GM12878 (cell line): ENCODE measurements around the gene KCNE4.

ENCODE experiments used
- BACH1 ChIP-seq: fragments of 450-650 bp; IDR thresholded peaks from 2 replicates; pipeline ENCODE4 v1.6.1; 2017; ENCODE audit warnings: mild to moderate bottlenecking, borderline replicate concordance
- BCL11A ChIP-seq: IDR thresholded peaks from 2 replicates; pipeline ENCODE4 v1.6.1; 2011; ENCODE audit warnings: low read depth, low read length
- BHLHE40 ChIP-seq, 2 experiments: fragments of 450-650 bp in 1 of 2; IDR thresholded peaks; 2 replicates each; pipeline ENCODE4 v1.6.1; 2011 to 2017; ENCODE audit warnings: low read depth in 2 of 2, borderline replicate concordance in 1 of 2, improper control_type of control experiment in 1 of 2, low read length in 1 of 2, mild to moderate bottlenecking in 1 of 2
- CEBPB ChIP-seq, 2 experiments: fragments of 150-350 bp in 1 of 2; IDR thresholded peaks; 2 replicates each; pipeline ENCODE4 v1.6.1; 2012 to 2014; ENCODE audit warnings: low read depth in 2 of 2, low read length in 2 of 2, borderline replicate concordance in 1 of 2, inconsistent platforms in 1 of 2
- CHD1 ChIP-seq: IDR thresholded peaks from 2 replicates; pipeline ENCODE4 v1.6.1; 2012; ENCODE audit warnings: low read depth, low read length, improper control_type of control experiment
- POLR2A ChIP-seq: IDR thresholded peaks from 2 replicates; pipeline ENCODE4 v1.6.1; 2011; ENCODE audit warnings: low read depth, mild to moderate bottlenecking, low read length
- REST ChIP-seq: IDR thresholded peaks from 2 replicates; pipeline ENCODE4 v1.6.1; 2012; ENCODE audit warnings: mild to moderate bottlenecking, low read depth, low read length
- SP1 ChIP-seq: IDR thresholded peaks from one replicate; pipeline ENCODE4 v1.6.1; 2011; ENCODE audit warnings: low read depth, low read length
- SUZ12 ChIP-seq: fragments of 200-600 bp; sonication (generic); IDR thresholded peaks from one replicate; pipeline ENCODE4 v1.6.1; 2018; ENCODE audit warnings: antibody characterized with exemption, mild to moderate bottlenecking; ENCODE audit not compliant: unreplicated experiment
- TF ChIP-seq, protein P1 (sequence below), 3 experiments: IDR thresholded peaks in 2 of 3; conservative IDR thresholded peaks in 1 of 3; 2 replicates each; pipeline ENCODE4 v1.5.1; 2011; ENCODE audit warnings: low read depth in 3 of 3, low read length in 3 of 3, mild to moderate bottlenecking in 3 of 3, control low read depth in 2 of 3, moderate library complexity in 2 of 3, inconsistent platforms in 1 of 3, mixed read lengths in 1 of 3; ENCODE audit not compliant: control insufficient read depth in 2 of 3, insufficient read depth in 1 of 3; ENCODE audit errors: extremely low read depth in 1 of 3

DNA sequence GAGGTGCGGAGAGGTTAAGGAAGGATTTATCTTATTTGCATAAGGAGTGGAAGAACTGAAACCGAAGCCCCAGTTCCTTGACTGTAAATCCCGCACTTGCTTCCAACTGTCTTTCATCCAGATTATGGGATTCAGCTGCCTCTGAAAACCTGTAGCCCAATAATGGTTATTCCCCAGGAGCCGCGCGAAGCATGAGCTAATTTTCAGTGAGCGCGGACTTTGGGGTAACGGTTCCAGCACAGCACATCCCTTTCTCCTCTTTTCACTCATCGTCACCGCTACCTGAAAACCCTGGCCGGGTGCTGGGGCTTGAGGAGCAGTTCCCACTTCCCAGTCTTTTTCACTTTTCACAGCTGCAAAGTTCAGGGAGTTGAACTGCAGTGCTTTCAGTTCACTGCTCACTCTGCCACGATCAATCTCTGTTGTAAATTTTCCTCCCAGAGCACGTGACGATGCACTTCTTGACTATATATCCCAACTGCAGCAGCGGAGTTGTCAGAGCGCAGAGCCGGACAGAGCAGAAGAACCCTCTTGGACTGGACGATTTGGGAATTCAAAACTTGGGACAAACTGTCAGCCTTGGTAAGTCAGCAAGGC is at the start of gene KCNE4:
- TF ChIP-seq, protein P1, sequence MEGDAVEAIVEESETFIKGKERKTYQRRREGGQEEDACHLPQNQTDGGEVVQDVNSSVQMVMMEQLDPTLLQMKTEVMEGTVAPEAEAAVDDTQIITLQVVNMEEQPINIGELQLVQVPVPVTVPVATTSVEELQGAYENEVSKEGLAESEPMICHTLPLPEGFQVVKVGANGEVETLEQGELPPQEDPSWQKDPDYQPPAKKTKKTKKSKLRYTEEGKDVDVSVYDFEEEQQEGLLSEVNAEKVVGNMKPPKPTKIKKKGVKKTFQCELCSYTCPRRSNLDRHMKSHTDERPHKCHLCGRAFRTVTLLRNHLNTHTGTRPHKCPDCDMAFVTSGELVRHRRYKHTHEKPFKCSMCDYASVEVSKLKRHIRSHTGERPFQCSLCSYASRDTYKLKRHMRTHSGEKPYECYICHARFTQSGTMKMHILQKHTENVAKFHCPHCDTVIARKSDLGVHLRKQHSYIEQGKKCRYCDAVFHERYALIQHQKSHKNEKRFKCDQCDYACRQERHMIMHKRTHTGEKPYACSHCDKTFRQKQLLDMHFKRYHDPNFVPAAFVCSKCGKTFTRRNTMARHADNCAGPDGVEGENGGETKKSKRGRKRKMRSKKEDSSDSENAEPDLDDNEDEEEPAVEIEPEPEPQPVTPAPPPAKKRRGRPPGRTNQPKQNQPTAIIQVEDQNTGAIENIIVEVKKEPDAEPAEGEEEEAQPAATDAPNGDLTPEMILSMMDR (IDR thresholded peaks at IDR 0.05 in 2 of 3, conservative IDR thresholded peaks at IDR 0.05 in 1 of 3; ENCODE audit: control insufficient read depth in 2 of 3, extremely low read depth in 1 of 3, insufficient read depth in 1 of 3, low read depth in 3 of 3, low read length in 3 of 3) = no peak
- TF ChIP-seq CHD1 = no peak
- TF ChIP-seq BCL11A = no peak
- TF ChIP-seq BACH1 = no peak
- TF ChIP-seq SP1 = no peak
- TF ChIP-seq POLR2A = no peak
- no peak for TF ChIP-seq CEBPB (IDR thresholded peaks at IDR 0.05; ENCODE audit: borderline replicate concordance in 1 of 2, low read depth in 2 of 2, low read length in 2 of 2)
- TF ChIP-seq REST = no peak
- TF ChIP-seq SUZ12 = no peak
- no peak for TF ChIP-seq BHLHE40 (IDR thresholded peaks at IDR 0.05; ENCODE audit: borderline replicate concordance in 1 of 2, low read depth in 2 of 2, low read length in 1 of 2)
